Cardiac muscle cell (in vitro differentiated cells and primary cell): Measurements from ENCODE around the gene FAM107A. TPM values are rescaled to one million over a fixed set of nuclear protein-coding genes. Genes with fewer than 3 reads are reported as not detected.

ENCODE experiments used
- DNase-seq, 2 donors: peaks; one replicate each; pipeline versions ENCODE4 v3.0.0 to v3.0.0-alpha.2; 2010 to 2017; ENCODE audit warnings: low read depth in 1 of 2, low spot score in 1 of 2
- H3K27ac ChIP-seq: fragments of 200-600 bp; sonication (generic); 2 replicates; pipeline ENCODE4 v1.5.1; 2016
- H3K27me3 ChIP-seq: fragments of 200-600 bp; sonication (generic); 2 replicates; pipeline ENCODE4 v1.6.0; 2016; ENCODE audit warnings: control low read depth
- H3K36me3 ChIP-seq: fragments of 200-600 bp; sonication (generic); 2 replicates; pipeline ENCODE4 v1.5.1; 2016; ENCODE audit warnings: control low read depth
- H3K4me1 ChIP-seq: fragments of 200-600 bp; sonication (generic); 2 replicates; pipeline ENCODE4 v1.8.1; 2017; ENCODE audit warnings: low read depth, mild to moderate bottlenecking, mixed run types
- H3K4me3 ChIP-seq: fragments of 200-600 bp; sonication (generic); 2 replicates; pipeline ENCODE4 v1.5.1; 2016; ENCODE audit warnings: mild to moderate bottlenecking
- H3K9me3 ChIP-seq: fragments of 200-600 bp; sonication (generic); 2 replicates; pipeline ENCODE4 v1.5.1; 2017; ENCODE audit warnings: low read depth, mild to moderate bottlenecking, control low read depth
- CTCF ChIP-seq: IDR thresholded peaks from 2 replicates; pipeline ENCODE4 v1.5.1; 2012; ENCODE audit warnings: low read depth, mild to moderate bottlenecking, low read length
- polyA plus RNA-seq: library from polyadenylated mRNA; unstranded; fragments of >200 nt; fragmentation: Nextera tagmentation; extraction: Ambion mirVana; gene quantifications from 2 replicates; pipeline ENCODE4 v1.2.1, GENCODE V29; 2016
- total RNA-seq: library from RNA; depleted of rRNA; stranded (reverse); fragments of >200 nt; gene quantifications from 2 replicates; pipeline ENCODE4 v1.2.3, GENCODE V29; 2016

FAM107A gene
- total and polyA plus RNA-seq, 2 experiments from 2014 or later = not detected

DNA sequence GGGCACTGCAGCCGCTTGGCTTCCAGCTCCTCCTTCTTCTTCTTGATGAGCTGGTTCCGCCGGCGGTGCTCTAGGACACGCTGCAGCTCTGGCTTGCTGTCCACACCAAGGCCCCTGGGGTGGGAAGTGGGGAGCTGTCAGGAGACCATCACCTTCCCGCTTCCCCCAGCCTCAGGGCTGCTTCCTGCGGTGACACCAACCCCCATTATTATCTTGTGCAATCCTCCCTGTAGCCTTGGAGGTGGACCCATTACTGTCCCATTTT lies 10.0 kb downstream of the FAM107A start:
- no peak for TF ChIP-seq CTCF
- H3K4me1 ChIP-seq = no peaks in the 10 kb centered on the region
- no peak overlapping the region for H3K4me3 ChIP-seq
- DNase-seq = no peak
- no peaks in the 10 kb centered on the region for H3K9me3 ChIP-seq
- no peaks in the 10 kb centered on the region for H3K36me3 ChIP-seq
- H3K27me3 ChIP-seq = no peaks in the 10 kb centered on the region
- H3K27ac ChIP-seq = no peak overlapping the region

- no peak for TF ChIP-seq CTCF
- H3K4me1 ChIP-seq = no peaks in the 10 kb centered on the region
- H3K4me3 ChIP-seq = no peak overlapping the region
- DNase-seq = no peak
- H3K27ac ChIP-seq = no peak overlapping the region
- H3K9me3 ChIP-seq = no peaks in the 10 kb centered on the region
- H3K36me3 ChIP-seq = no peaks in the 10 kb centered on the region
- H3K27me3 ChIP-seq = no peaks in the 10 kb centered on the region
Observed at GRCh38 chr3:58566398-58567250, 10.6 kb downstream of the FAM107A start.

DNA sequence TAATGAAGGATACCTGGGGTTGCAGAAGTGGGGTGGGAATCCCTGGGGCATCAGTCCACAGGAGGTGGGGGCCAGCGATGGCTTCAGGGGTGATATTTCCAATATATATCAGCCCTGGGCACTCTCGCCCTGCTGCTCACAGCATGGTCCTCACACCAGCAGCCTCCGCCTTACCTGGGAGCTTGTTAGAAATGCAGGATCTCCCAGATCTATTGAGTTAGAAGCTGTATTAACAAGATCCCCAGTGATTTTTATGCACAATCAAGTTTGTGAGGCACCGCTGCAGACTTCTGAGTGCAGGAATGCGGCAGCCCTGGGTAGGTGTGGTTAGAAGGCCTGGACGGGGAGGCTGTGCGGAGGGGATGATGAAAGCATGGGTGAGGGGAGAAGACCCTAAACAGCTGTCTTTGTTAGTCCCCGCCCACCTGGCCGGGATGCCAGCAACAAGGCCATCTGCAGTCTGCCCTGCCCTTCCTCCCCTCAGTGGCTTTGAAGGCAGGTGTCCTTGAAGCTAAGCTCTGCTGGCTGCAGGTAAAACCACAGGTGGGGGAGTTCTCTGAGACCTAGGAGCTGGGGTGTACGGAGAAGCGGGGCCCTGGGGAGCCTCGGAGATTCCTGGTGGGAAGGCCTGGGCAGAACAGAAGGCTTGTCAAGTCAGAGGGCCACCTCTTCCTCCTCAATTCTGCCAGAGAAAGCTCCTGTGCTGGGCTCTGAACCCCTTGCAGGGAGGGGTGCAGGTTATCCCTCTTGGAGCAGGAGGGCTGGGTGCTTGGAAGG lies 11.4 kb downstream of the FAM107A start:
- Histone ChIP-seq H3K4me1 (no peaks in the 10 kb centered on the region), H3K27me3 (no peaks in the 10 kb centered on the region), H3K9me3 (no peaks in the 10 kb centered on the region), H3K4me3 (no peak overlapping the region), H3K36me3 (no peaks in the 10 kb centered on the region), H3K27ac (no peak overlapping the region)
- no peak for DNase-seq
- TF ChIP-seq CTCF = no peak

- Histone ChIP-seq H3K27me3 (no peaks in the 10 kb centered on the region), H3K4me3 (no peak overlapping the region), H3K9me3 (no peaks in the 10 kb centered on the region), H3K36me3 (no peaks in the 10 kb centered on the region), H3K27ac (no peak overlapping the region), H3K4me1 (no peaks in the 10 kb centered on the region)
- DNase-seq = peak in 1 of 2 donors; percentile 73
- no peak for TF ChIP-seq CTCF
Observed at GRCh38 chr3:58564456-58565160, 12.6 kb downstream of the FAM107A start.

DNA sequence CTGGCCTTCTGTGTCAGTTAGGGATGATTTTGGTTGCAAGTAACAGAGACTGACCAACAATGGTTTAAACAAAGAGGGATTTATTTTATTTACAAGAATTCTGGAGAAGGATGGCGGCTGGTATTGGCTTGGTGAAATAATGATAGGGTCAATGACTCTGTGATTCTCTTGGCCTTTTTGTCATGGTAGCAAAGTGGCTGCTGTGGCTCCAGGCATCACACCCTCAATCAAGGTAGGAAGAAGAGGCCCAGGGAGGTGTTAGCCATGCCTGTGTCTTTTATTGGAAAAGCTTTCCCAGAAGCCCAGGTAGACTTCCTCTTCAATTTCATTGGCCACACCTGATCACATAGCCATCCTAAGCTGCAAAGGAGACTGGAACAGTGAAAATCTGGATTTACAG lies 13.1 kb downstream of the FAM107A start:
- TF ChIP-seq CTCF = no peak
- Histone ChIP-seq H3K27me3 (no peaks in the 10 kb centered on the region), H3K9me3 (no peaks in the 10 kb centered on the region), H3K4me3 (no peak overlapping the region), H3K36me3 (no peaks in the 10 kb centered on the region), H3K27ac (no peak overlapping the region), H3K4me1 (no peaks in the 10 kb centered on the region)
- DNase-seq = no peak
